Activated T-helper 17 cell treated with anti-CD3 and anti-CD28 coated beads, Interleukin-2, amount 50 U/mL, for 72 hours (primary cell): ENCODE results near the gene KCNMB4. TPM values are rescaled to one million over a fixed set of nuclear protein-coding genes. Genes with fewer than 3 reads are reported as not detected.

Experiments
- ATAC-seq: fragments of 150-1000 bp; cut with Tn5 transposase; replicated peaks from 2 replicates; pipeline ENCODE4 v1.10.0; 2021; ENCODE audit warnings: mild to moderate bottlenecking, moderate library complexity
- H3K27ac Mint-ChIP-seq: one replicate; pipeline ENCODE4 v1.8.0; 2022; ENCODE audit warnings: mixed read lengths
- H3K27me3 Mint-ChIP-seq: one replicate; pipeline ENCODE4 v1.8.0; 2022; ENCODE audit warnings: mixed read lengths
- H3K36me3 Mint-ChIP-seq: one replicate; pipeline ENCODE4 v1.8.0; 2022; ENCODE audit warnings: low read depth, mild to moderate bottlenecking, mixed read lengths
- H3K4me1 Mint-ChIP-seq: one replicate; pipeline ENCODE4 v1.8.0; 2022; ENCODE audit warnings: mixed read lengths
- H3K4me3 Mint-ChIP-seq: one replicate; pipeline ENCODE4 v1.8.0; 2022; ENCODE audit warnings: mild to moderate bottlenecking, mixed read lengths
- H3K9me3 Mint-ChIP-seq: one replicate; pipeline ENCODE4 v1.8.0; 2022; ENCODE audit warnings: mixed read lengths
- total RNA-seq, 2 donors: library from RNA; stranded (reverse); gene quantifications; one replicate each; pipeline ENCODE4 v1.2.3, GENCODE V29; 2022

The KCNMB4 gene, protein sequence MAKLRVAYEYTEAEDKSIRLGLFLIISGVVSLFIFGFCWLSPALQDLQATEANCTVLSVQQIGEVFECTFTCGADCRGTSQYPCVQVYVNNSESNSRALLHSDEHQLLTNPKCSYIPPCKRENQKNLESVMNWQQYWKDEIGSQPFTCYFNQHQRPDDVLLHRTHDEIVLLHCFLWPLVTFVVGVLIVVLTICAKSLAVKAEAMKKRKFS
- 1 to 10 TPM; 1.2 to 1.3 TPM for total RNA-seq

DNA sequence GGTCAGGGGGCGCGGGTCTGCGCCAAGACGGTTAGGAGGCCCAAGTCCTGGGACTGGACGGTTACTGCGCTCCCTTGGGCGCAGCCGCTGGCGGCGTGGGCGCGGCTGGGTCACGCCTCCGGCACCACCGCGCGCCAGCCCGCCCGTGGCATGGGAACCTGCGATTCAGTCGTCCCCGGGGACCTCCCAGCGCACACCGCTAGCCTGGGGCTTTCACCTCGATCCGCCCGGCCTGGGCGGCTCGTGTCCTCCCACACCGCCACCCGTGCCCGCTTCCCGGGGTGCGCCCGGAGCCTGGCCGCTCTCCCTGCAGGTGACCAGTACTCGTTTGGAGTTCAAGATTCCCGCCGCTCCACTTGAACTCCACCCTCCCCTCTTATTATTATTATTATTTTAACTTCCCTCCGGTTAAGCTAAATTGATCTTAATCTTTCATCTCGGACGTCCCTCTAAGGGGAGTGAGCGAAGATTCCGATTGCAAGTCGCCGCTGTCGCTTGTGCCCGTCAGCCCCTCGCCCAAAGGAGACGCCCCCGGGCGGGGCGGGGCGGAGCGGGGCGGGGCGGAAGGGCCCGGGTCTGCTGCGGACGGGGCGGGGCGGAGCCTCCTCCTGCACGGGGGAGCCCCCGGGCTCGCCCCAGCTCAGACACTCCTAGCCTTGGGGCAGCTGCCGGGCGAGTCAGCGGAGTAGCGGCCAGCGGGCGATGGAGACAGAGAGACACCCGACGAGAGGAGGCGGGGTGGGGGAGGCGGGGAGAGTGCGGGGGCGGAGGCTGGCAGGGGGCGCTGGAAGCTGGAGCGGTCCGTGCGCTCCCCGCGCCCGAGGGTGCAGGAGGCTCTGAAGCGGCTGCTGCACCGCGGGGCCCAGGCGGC is at the start of gene KCNMB4:
Gene KCNMB4 (plus strand): TSS at position 643 of the 871 bp plus-strand sequence. CDS start 445 bp downstream, outside the sequence.
- no peaks in the 10 kb centered on the region for H3K9me3 Mint-ChIP-seq
- peak within 1 kb of the TSS; percentile 96 for H3K4me3 Mint-ChIP-seq
- peak within 1 kb of the TSS; percentile 76 for H3K27ac Mint-ChIP-seq
- no peaks in the 10 kb centered on the region for H3K36me3 Mint-ChIP-seq
- H3K4me1 Mint-ChIP-seq, result no peaks in the 10 kb centered on the region
- ATAC-seq, result peak; percentile 96
- peaks cover 16% of the 10 kb centered on the region for H3K27me3 Mint-ChIP-seq

- H3K9me3 Mint-ChIP-seq, result no peaks in the 10 kb centered on the region
- H3K4me3 Mint-ChIP-seq, result no peak overlapping the region
- peak; percentile 80 for ATAC-seq
- H3K4me1 Mint-ChIP-seq, result peaks cover 30% of the 10 kb centered on the region
- H3K36me3 Mint-ChIP-seq, result peaks cover 39% of the 10 kb centered on the region
- no peaks in the 10 kb centered on the region for H3K27me3 Mint-ChIP-seq
- H3K27ac Mint-ChIP-seq, result no peak overlapping the region
Observed at GRCh38 chr12:70317781-70318180, 48.3 kb upstream of the KCNMB4 start.

GRCh38 chr12:70319605-70320004 is 46.5 kb upstream of the KCNMB4 start:
- H3K4me3 Mint-ChIP-seq, result no peak overlapping the region
- H3K4me1 Mint-ChIP-seq, result peaks cover 20% of the 10 kb centered on the region
- ATAC-seq, result no peak
- H3K9me3 Mint-ChIP-seq, result no peaks in the 10 kb centered on the region
- no peaks in the 10 kb centered on the region for H3K27me3 Mint-ChIP-seq
- H3K27ac Mint-ChIP-seq, result no peak overlapping the region
- H3K36me3 Mint-ChIP-seq, result peaks cover 39% of the 10 kb centered on the region

DNA sequence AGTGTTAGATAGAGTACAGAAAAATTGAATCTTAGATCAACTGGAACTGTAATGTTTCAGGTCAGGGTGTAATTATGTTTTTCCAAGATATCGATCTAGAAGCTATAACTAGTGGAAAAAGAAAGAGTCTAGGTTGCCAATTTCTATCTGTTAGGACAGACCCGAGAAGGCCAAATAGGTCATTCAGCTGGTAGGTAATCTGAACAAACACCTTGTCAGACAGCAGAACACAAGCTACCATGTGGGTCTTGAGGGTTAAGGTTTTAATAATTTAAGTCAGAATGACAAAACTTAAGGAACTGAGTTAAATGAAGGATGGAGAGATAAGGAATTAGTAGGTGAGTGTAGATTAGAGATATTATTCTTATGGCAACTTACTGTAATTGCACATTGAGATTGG is 44.9 kb upstream of the KCNMB4 start:
- Mint-ChIP-seq H3K27me3 (no peaks in the 10 kb centered on the region), H3K9me3 (no peaks in the 10 kb centered on the region), H3K36me3 (peaks cover 41% of the 10 kb centered on the region), H3K4me3 (no peak overlapping the region), H3K27ac (no peak overlapping the region), H3K4me1 (peaks cover 18% of the 10 kb centered on the region)
- ATAC-seq, result no peak

DNA sequence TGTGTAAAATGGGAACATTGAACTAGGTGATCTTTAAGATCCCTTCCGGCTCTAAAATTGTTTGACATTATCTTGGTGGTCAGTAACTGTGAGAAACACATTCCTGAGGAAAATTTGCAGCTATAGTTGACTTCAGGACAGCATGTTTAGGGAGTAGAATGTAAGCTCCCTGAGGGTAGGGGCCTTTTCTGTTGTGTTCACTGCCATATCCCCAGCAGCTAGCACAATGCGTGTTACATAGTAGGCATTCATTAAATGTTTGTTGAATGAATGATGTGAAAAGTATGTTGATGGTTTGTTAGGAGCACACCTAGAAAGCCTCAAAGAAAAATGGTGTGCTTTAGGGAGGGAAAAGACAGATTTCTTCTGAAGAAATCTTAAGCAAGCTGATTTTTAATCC is 38.5 kb upstream of the KCNMB4 start:
- ATAC-seq, result no peak
- Mint-ChIP-seq H3K36me3 (peaks cover 70% of the 10 kb centered on the region), H3K4me1 (peaks cover 17% of the 10 kb centered on the region), H3K4me3 (no peak overlapping the region), H3K9me3 (no peaks in the 10 kb centered on the region), H3K27ac (no peak overlapping the region), H3K27me3 (no peaks in the 10 kb centered on the region)

- peaks cover 54% of the 10 kb centered on the region for H3K36me3 Mint-ChIP-seq
- ATAC-seq, result no peak
- no peaks in the 10 kb centered on the region for H3K9me3 Mint-ChIP-seq
- no peak overlapping the region for H3K4me3 Mint-ChIP-seq
- no peaks in the 10 kb centered on the region for H3K27me3 Mint-ChIP-seq
- no peak overlapping the region for H3K27ac Mint-ChIP-seq
- H3K4me1 Mint-ChIP-seq, result peaks cover 14% of the 10 kb centered on the region
Observed at GRCh38 chr12:70329728-70330127, 36.4 kb upstream of the KCNMB4 start.

DNA sequence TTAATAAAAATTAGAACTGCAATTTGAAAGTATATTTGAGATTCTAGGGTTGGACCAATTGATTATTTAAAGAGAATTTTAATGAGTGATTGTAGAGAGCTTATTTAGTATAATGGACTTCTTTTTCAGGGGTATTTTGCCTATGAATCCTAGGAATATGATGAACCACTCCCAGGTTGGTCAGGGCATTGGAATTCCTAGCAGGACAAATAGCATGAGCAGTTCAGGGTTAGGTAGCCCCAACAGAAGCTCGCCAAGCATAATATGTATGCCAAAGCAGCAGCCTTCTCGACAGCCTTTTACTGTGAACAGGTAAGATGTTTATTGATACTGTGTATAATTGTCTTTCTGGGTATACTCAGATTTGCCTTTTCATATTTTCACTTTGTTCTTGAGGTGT is 35.9 kb upstream of the KCNMB4 start:
- Mint-ChIP-seq H3K9me3 (no peaks in the 10 kb centered on the region), H3K4me3 (no peak overlapping the region), H3K27me3 (no peaks in the 10 kb centered on the region), H3K36me3 (peaks cover 54% of the 10 kb centered on the region), H3K4me1 (peaks cover 10% of the 10 kb centered on the region), H3K27ac (no peak overlapping the region)
- no peak for ATAC-seq

DNA sequence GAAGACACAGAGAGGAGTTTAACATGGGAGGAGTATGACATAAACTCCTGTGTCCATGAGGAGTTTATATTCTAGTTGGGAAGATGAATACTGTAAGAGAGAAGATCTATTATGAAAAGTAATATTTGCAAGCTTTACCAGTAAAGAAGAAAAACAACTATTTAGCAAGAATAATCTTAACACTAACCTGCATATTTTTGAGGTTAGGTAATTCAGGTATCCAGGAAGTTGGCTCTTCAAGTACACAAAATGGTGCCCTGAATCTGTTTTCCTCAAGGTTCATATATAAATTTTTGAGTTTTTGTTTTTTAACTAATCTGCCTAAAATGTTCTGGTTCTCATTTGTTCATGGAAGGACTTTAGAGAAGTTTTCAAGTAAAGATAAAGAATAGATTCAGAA is 33.9 kb upstream of the KCNMB4 start:
- H3K4me3 Mint-ChIP-seq, result no peak overlapping the region
- H3K36me3 Mint-ChIP-seq, result peaks cover 64% of the 10 kb centered on the region
- no peaks in the 10 kb centered on the region for H3K27me3 Mint-ChIP-seq
- ATAC-seq, result no peak
- peaks cover 4% of the 10 kb centered on the region for H3K4me1 Mint-ChIP-seq
- H3K9me3 Mint-ChIP-seq, result no peaks in the 10 kb centered on the region
- no peak overlapping the region for H3K27ac Mint-ChIP-seq

DNA sequence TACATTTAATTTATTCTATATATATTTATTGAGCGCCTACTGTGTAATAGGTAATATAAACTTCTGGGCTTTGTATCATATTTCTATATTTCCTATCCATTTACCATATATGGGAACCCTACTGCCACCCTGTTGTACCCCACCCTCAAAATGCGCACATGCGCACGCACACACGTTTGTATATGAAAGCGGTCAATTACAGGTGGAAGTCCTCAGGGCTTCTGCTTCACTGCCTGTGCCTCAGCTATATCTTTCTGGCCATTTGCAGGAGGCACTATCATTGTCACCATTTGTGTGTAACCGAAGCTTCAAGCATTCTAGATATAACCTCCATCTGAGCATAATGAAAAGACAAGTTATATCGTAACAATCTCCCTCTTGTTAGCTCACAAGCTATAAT is 31.3 kb upstream of the KCNMB4 start:
- H3K9me3 Mint-ChIP-seq, result no peaks in the 10 kb centered on the region
- H3K4me1 Mint-ChIP-seq, result no peaks in the 10 kb centered on the region
- H3K4me3 Mint-ChIP-seq, result no peak overlapping the region
- ATAC-seq, result no peak
- H3K27ac Mint-ChIP-seq, result no peak overlapping the region
- H3K36me3 Mint-ChIP-seq, result peaks cover 71% of the 10 kb centered on the region
- H3K27me3 Mint-ChIP-seq, result no peaks in the 10 kb centered on the region

- Mint-ChIP-seq H3K4me1 (no peaks in the 10 kb centered on the region), H3K27me3 (no peaks in the 10 kb centered on the region), H3K36me3 (peaks cover 86% of the 10 kb centered on the region), H3K27ac (no peak overlapping the region), H3K4me3 (no peak overlapping the region), H3K9me3 (no peaks in the 10 kb centered on the region)
- no peak for ATAC-seq
Observed at GRCh38 chr12:70338531-70338930, 27.6 kb upstream of the KCNMB4 start.

DNA sequence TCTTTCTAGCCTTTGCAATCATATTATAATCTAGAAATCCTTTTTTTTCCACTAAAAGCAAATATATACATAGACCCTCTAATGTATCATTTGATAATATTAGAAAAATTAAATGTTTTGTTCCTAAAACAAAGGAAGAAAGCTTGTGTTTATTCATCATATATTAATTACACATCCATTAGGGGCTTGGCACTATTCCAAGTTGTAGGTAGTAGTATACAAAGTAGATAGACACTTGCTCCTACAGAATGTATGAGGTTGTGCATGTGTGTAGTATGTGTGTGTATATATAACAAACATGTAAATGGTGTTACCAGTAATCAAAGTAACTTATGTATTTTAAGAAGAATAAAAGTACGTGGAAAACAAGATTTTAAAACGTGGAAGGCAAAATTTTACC is 15.0 kb upstream of the KCNMB4 start:
- no peaks in the 10 kb centered on the region for H3K4me1 Mint-ChIP-seq
- ATAC-seq, result no peak
- H3K27me3 Mint-ChIP-seq, result no peaks in the 10 kb centered on the region
- no peak overlapping the region for H3K27ac Mint-ChIP-seq
- no peaks in the 10 kb centered on the region for H3K9me3 Mint-ChIP-seq
- H3K4me3 Mint-ChIP-seq, result no peak overlapping the region
- peaks cover 53% of the 10 kb centered on the region for H3K36me3 Mint-ChIP-seq

DNA sequence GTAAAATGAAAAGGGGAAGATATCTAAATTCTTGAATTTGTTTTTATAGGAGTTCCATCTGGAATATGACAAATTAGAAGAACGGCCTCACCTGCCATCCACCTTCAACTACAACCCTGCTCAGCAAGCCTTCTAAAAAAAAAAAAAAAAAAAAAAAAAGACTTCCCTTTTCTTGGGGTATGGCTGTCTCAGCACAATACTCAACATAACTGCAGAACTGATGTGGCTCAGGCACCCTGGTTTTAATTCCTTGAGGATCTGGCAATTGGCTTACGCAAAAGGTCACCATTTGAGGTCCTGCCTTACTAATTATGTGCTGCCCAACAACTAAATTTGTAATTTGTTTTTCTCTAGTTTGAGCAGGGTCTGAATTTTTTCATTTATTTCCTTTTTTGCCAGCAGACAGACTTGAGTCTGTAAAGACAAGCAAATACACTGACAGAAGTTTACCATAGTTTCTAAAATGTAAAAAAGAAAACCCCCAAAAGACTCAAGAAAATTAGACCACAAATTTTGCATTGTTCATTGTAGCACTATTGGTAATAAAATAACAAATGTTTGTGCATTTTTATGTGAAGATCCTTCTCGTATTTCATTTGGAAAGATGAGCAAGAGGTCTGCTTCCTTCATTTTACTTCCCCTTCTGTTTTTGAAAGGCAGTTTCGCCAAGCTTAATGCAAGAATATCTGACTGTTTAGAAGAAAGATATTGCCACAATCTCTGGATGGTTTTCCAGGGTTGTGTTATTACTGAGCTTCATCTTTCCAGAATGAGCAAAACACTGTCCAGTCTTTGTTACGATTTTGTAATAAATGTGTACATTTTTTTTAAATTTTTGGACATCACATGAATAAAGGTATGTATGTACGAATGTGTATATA is 12.1 kb upstream of the KCNMB4 start:
- Mint-ChIP-seq H3K9me3 (no peaks in the 10 kb centered on the region), H3K27ac (no peak overlapping the region), H3K36me3 (peaks cover 36% of the 10 kb centered on the region), H3K4me1 (peaks cover 5% of the 10 kb centered on the region), H3K4me3 (no peak overlapping the region), H3K27me3 (no peaks in the 10 kb centered on the region)
- ATAC-seq, result no peak

GRCh38 chr12:70354787-70355186 is 11.3 kb upstream of the KCNMB4 start:
- ATAC-seq, result no peak
- peaks cover 33% of the 10 kb centered on the region for H3K36me3 Mint-ChIP-seq
- no peaks in the 10 kb centered on the region for H3K9me3 Mint-ChIP-seq
- H3K27me3 Mint-ChIP-seq, result no peaks in the 10 kb centered on the region
- peaks cover 5% of the 10 kb centered on the region for H3K4me1 Mint-ChIP-seq
- no peak overlapping the region for H3K27ac Mint-ChIP-seq
- no peak overlapping the region for H3K4me3 Mint-ChIP-seq

DNA sequence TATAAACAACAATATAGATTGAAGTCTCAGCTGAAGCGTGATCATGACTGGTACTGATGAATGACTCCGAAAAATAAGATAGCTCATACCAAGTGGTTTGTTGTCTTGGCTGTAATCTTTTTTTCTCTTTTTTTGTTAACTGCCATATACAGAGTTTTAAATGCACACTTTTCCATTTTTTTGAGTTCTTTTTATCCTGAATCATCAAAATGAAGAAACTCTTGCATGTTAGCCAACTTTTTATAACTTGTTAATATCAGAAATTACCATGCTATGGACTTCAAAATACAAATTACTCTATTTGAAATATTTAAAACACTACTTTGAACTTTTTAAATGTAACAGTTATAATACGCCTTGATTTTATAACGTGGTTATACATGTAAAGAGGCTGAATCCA is 10.1 kb upstream of the KCNMB4 start:
- H3K36me3 Mint-ChIP-seq, result peaks cover 30% of the 10 kb centered on the region
- H3K4me3 Mint-ChIP-seq, result no peak overlapping the region
- peaks cover 5% of the 10 kb centered on the region for H3K4me1 Mint-ChIP-seq
- H3K9me3 Mint-ChIP-seq, result no peaks in the 10 kb centered on the region
- H3K27ac Mint-ChIP-seq, result no peak overlapping the region
- H3K27me3 Mint-ChIP-seq, result no peaks in the 10 kb centered on the region
- no peak for ATAC-seq
